ENCODE results near the gene FNDC1.

DNA sequence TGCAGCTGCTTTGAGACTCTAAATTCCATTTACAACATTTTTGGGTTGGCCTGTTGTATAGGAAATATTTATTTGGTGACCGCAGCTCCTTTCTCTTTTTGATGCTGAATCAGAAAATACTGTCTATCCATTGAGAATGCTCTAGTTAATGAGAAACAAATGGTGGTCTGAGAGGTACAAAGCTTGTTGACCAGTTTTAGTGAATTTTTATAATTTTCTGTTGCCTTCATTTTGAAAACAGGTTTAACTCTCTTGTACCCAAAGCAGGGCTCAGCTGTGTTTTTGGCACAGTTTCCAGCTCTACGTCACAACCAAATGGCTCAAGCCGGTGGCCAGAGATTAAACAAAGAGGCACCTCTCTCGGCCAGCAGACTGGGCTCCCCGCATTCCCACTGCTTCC is 113.2 kb downstream of the FNDC1 start:
- TF ChIP-seq, protein P1, sequence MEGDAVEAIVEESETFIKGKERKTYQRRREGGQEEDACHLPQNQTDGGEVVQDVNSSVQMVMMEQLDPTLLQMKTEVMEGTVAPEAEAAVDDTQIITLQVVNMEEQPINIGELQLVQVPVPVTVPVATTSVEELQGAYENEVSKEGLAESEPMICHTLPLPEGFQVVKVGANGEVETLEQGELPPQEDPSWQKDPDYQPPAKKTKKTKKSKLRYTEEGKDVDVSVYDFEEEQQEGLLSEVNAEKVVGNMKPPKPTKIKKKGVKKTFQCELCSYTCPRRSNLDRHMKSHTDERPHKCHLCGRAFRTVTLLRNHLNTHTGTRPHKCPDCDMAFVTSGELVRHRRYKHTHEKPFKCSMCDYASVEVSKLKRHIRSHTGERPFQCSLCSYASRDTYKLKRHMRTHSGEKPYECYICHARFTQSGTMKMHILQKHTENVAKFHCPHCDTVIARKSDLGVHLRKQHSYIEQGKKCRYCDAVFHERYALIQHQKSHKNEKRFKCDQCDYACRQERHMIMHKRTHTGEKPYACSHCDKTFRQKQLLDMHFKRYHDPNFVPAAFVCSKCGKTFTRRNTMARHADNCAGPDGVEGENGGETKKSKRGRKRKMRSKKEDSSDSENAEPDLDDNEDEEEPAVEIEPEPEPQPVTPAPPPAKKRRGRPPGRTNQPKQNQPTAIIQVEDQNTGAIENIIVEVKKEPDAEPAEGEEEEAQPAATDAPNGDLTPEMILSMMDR (IDR thresholded peaks at IDR 0.05), result no peak
- TF ChIP-seq POLR2A (IDR thresholded peaks at IDR 0.05), result no peak

Measured in thyroid gland (tissue), 4 donors.